Caki2 (cell line): ENCODE data around the gene CRISPLD2. TPM values are rescaled to one million over a fixed set of nuclear protein-coding genes. Genes with fewer than 3 reads are reported as not detected.
"Not testable (repeated sequence)": the region's sequence is repeated elsewhere in the genome, so short reads cannot be mapped to it uniquely, and the experiment has no call there.

Experiments
- DNase-seq: peaks from one replicate; pipeline ENCODE4 v3.0.0-alpha.2; 2015; ENCODE audit warnings: low read depth
- in situ Hi-C: cut with HindIII; loops from 2 replicates; pipeline ENCODE4 v1.10.0; 2016; ENCODE audit warnings: low sequenced_read_pairs, low pct_unique_long_range_greater_than_20kb, mixed read lengths
- total RNA-seq: library from RNA; depleted of rRNA; stranded (reverse); fragments of >200 nt; shearing (Covaris generic); gene quantifications from 2 replicates; pipeline ENCODE4 v1.2.3, GENCODE V29; 2014; ENCODE audit warnings: low replicate concordance

The CRISPLD2 gene
- total RNA-seq, 1 experiment from 2014 or later = 5.1 TPM

- in situ Hi-C loops = no loop called here
- DNase-seq = no peak
These were observed 48.5 kb downstream of the CRISPLD2 start for GRCh38 chr16:84868328-84868727.

- no peak for DNase-seq
- in situ Hi-C loops = no loop called here
These were observed 49.2 kb downstream of the CRISPLD2 start for GRCh38 chr16:84868829-84869472.

- in situ Hi-C loops = no loop called here
- no peak for DNase-seq
These were observed 49.7 kb downstream of the CRISPLD2 start for GRCh38 chr16:84869473-84869845.

- DNase-seq, in situ Hi-C loops: not testable (repeated sequence)
These were observed 53.2 kb downstream of the CRISPLD2 start for GRCh38 chr16:84872971-84873370.

- in situ Hi-C loops = no loop called here
- DNase-seq = peak; percentile 54
These were observed 54.2 kb downstream of the CRISPLD2 start for GRCh38 chr16:84874004-84874435.

GRCh38 chr16:84874553-84874952 lies 54.8 kb downstream of the CRISPLD2 start:
- in situ Hi-C loops = no loop called here
- DNase-seq = no peak

- in situ Hi-C loops = no loop called here
- DNase-seq = no peak
These were observed 55.2 kb downstream of the CRISPLD2 start for GRCh38 chr16:84874983-84875382.

- no peak for DNase-seq
These were observed 56.1 kb downstream of the CRISPLD2 start for GRCh38 chr16:84875846-84876245.

GRCh38 chr16:84876873-84877606 lies 57.3 kb downstream of the CRISPLD2 start:
- in situ Hi-C loops = no loop called here
- DNase-seq = no peak

More at GRCh38 chr16:84875846-84876245, 56.1 kb downstream of the CRISPLD2 start:
- in situ Hi-C loops = no loop called here

- in situ Hi-C loops = no loop called here
- DNase-seq = no peak
These were observed 59.0 kb downstream of the CRISPLD2 start for GRCh38 chr16:84878770-84879169.

GRCh38 chr16:84879569-84880487 lies 60.0 kb downstream of the CRISPLD2 start:
- in situ Hi-C loops = no loop called here
- DNase-seq = peak; percentile 60

- in situ Hi-C loops = no loop called here
- peak; percentile 67 for DNase-seq
These were observed 62.1 kb downstream of the CRISPLD2 start for GRCh38 chr16:84881702-84882521.

GRCh38 chr16:84883301-84883700 lies 63.5 kb downstream of the CRISPLD2 start:
- in situ Hi-C loops = no loop called here
- DNase-seq = no peak

GRCh38 chr16:84884246-84884595 lies 64.4 kb downstream of the CRISPLD2 start:
- in situ Hi-C loops = no loop called here

GRCh38 chr16:84884596-84885341 lies 65.0 kb downstream of the CRISPLD2 start:
- DNase-seq = peak; percentile 48
- in situ Hi-C loops = no loop called here

More at GRCh38 chr16:84884246-84884595, 64.4 kb downstream of the CRISPLD2 start:
- DNase-seq = no peak

- no peak for DNase-seq
- in situ Hi-C loops = no loop called here
These were observed 65.6 kb downstream of the CRISPLD2 start for GRCh38 chr16:84885342-84885910.

GRCh38 chr16:84886497-84887090 lies 66.8 kb downstream of the CRISPLD2 start:
- no peak for DNase-seq
- in situ Hi-C loops = no loop called here
